GM23248 (cell line): Measurements from ENCODE around the gene P2RX5.

Source experiments
- EZH2 ChIP-seq: fragments of 200-600 bp; sonication (generic); IDR thresholded peaks from 2 replicates; pipeline ENCODE4 v1.6.1; 2018; ENCODE audit warnings: antibody characterized with exemption, mild to moderate bottlenecking; ENCODE audit not compliant: insufficient read depth, poor library complexity, severe bottlenecking
- EZH2phosphoT487 ChIP-seq: fragments of 200-600 bp; sonication (generic); IDR thresholded peaks from 2 replicates; pipeline ENCODE4 v1.6.1; 2018; ENCODE audit warnings: antibody characterized with exemption, moderate library complexity, mild to moderate bottlenecking, low read depth; ENCODE audit not compliant: insufficient read depth

GRCh38 chr17:3715296-3715695 lies 19.3 kb upstream of the P2RX5 start:
- TF ChIP-seq EZH2 (no peak), EZH2phosphoT487 (no peak)
